HepG2 (cell line): ENCODE measurements around the gene CSTPP1.

Experiments
- EZH2 ChIP-seq: conservative IDR thresholded peaks from 2 replicates; pipeline ENCODE4 v1.6.1; 2012; ENCODE audit warnings: mild to moderate bottlenecking, low read depth, low read length, moderate library complexity
- MEIS2 ChIP-seq: sonication (generic); formaldehyde crosslinking; IDR thresholded peaks from 2 replicates; pipeline ENCODE4 v1.9.0; 2021; ENCODE audit warnings: mild to moderate bottlenecking, missing genetic modification reagents
- POLR2AphosphoS5 ChIP-seq: IDR thresholded peaks from 2 replicates; pipeline ENCODE4 v1.6.1; 2012; ENCODE audit warnings: low read depth, low read length
- RAD51 ChIP-seq: fragments of 450-650 bp; IDR thresholded peaks from 2 replicates; pipeline ENCODE4 v1.6.1; 2016; ENCODE audit warnings: borderline replicate concordance
- RNF219 ChIP-seq: sonication (generic); formaldehyde crosslinking; IDR thresholded peaks from 2 replicates; pipeline ENCODE4 v1.5.0; 2020; ENCODE audit warnings: mild to moderate bottlenecking, missing genetic modification reagents
- TP53 ChIP-seq: sonication (generic); formaldehyde crosslinking; conservative IDR thresholded peaks from 2 replicates; pipeline ENCODE4 v1.4.0; 2020; ENCODE audit warnings: missing genetic modification reagents
- TF ChIP-seq, protein P1 (sequence below), 2 experiments: sonication (generic) in 1 of 2; formaldehyde crosslinking in 1 of 2; IDR thresholded peaks; 2 replicates each; pipeline versions ENCODE4 v1.6.1 to v1.9.0; 2014 to 2022; ENCODE audit warnings: antibody characterized with exemption in 1 of 2, borderline replicate concordance in 1 of 2, inconsistent platforms in 1 of 2, low read depth in 1 of 2, missing genetic modification reagents in 1 of 2

DNA sequence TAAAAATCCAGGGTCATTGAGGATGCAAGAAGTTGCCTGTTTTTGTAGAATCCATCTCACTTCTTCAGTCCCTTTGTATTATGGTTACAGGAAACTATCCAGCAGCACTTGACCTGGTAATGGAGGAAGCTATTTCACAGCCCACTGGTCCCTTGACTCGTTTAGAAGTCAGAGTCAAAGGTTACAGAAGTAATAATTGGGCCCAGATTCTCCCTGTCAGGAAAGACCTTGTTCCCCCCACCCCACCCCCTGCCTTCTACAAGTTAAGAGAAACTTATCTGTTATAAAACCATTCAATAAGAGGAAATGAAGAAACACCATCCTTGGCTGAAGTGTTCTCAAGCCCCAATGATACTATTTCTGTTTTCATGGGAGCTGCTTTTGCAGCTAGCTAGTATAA lies 65.8 kb downstream of the CSTPP1 start:
- TF ChIP-seq RAD51 (no peak), POLR2AphosphoS5 (no peak), TP53 (CRISPR knock-in tag) (no peak), MEIS2 (no peak), RNF219 (no peak), EZH2 (no peak)
- TF ChIP-seq, protein P1, sequence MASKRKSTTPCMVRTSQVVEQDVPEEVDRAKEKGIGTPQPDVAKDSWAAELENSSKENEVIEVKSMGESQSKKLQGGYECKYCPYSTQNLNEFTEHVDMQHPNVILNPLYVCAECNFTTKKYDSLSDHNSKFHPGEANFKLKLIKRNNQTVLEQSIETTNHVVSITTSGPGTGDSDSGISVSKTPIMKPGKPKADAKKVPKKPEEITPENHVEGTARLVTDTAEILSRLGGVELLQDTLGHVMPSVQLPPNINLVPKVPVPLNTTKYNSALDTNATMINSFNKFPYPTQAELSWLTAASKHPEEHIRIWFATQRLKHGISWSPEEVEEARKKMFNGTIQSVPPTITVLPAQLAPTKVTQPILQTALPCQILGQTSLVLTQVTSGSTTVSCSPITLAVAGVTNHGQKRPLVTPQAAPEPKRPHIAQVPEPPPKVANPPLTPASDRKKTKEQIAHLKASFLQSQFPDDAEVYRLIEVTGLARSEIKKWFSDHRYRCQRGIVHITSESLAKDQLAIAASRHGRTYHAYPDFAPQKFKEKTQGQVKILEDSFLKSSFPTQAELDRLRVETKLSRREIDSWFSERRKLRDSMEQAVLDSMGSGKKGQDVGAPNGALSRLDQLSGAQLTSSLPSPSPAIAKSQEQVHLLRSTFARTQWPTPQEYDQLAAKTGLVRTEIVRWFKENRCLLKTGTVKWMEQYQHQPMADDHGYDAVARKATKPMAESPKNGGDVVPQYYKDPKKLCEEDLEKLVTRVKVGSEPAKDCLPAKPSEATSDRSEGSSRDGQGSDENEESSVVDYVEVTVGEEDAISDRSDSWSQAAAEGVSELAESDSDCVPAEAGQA (IDR thresholded peaks at IDR 0.05; ENCODE audit: low read depth): no peak
- TF ChIP-seq, protein P1 (CRISPR knock-in tag; IDR thresholded peaks at IDR 0.05; ENCODE audit: borderline replicate concordance): no peak
